HG03558 (cell line): ENCODE data around the gene TLE3.
"Not testable (repeated sequence)": the region's sequence is repeated elsewhere in the genome, so short reads cannot be mapped to it uniquely, and the experiment has no call there.

Experiments used
- ATAC-seq: cut with Tn5 transposase; IDR thresholded peaks from one replicate; pipeline ENCODE4 v1.9.1; 2021; ENCODE audit warnings: moderate number of reproducible peaks; ENCODE audit not compliant: unreplicated experiment; ENCODE audit errors: extremely low read depth

TLE3 gene

DNA sequence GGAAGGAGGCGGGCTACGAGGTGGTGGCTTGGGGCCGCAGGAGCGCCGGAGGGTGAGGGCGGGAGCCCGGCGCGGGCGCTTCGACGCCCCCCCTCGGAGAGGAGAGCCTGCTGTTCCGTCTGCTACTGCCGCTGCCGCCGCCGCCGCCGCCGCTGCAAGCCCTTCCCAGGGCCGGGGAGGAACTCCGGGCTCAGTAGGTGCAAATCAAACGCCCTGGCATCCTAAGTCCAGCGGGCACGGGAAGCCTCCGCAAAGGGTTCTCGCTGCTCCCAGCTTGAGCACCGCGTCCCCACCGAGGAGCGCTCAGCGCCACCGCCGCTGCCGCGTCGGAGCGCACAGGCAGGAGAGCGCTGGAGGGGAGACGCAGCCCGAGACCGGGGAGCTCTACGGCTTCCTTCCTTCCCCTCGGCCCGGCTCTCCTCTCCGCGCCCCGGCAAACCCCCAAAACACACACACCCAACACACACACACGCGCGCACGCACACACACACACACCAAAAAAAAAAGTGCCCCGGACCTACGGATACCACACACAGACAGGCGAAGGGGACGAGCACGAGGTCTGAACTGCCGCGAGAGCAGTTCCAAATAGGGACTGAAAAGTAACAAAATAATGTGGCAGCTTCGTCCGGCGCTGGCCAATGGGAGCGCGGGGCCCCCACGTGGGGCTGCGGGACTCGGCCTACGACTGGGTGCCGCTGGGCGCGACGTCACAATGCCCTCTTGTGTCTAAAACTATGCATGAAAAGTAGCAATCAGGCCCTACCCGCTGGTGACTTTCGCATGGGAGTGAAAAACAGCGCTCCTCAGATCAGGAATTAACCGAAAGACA is at the start of gene TLE3:
Gene TLE3 (minus strand): TSS at position 597 of the 832 bp plus-strand sequence. CDS start 1,119 bp downstream, outside the sequence.
- peak; percentile 50 for ATAC-seq

DNA sequence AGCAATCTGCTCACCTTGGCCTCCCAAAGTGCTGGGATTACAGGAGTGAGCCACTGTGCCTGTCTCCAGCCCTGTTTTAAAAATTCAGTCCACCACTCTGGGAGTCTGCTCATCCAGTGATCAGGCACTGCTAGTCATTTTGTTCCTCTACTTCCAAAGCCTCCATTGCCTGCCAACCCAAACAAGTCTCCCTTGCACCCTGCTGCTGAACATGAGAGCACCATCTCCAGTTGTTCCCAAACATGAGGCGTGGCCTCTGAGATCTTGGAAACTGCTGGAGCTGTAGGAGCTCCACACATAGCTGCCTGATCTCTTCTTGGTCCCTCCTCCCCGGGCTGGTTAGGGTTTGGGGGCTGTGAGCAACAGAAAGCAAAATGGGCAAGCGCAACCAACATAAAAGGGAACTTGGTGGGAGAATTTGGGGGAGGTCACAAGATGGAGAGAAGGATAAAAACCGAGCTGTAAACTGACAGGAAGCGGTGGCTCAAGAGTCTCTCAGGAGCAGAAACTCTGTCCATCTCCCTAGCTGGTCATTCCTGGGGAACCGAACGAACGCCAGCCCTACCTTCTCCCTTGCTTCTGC is 49.6 kb upstream of the TLE3 start:
- ATAC-seq, result no peak

DNA sequence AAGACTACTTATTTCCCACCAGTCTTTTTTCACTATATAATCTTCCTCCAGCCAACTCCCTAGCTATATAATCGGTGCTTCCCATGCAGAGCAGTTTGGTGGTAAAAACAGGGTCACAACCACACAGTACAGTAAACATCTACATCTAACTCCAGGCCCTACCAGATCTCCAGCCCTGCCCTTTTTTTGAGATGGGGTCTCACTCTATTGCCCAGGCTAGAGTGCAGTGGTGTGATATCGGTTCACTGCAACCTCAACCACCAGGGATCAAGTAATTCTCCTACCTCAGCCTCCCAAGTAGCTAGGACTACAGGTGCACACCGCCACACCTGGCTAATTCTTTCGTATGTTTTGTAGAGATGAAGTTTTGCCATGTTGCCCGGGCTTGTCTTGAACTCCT is 49.1 kb upstream of the TLE3 start:
- ATAC-seq, result no peak

DNA sequence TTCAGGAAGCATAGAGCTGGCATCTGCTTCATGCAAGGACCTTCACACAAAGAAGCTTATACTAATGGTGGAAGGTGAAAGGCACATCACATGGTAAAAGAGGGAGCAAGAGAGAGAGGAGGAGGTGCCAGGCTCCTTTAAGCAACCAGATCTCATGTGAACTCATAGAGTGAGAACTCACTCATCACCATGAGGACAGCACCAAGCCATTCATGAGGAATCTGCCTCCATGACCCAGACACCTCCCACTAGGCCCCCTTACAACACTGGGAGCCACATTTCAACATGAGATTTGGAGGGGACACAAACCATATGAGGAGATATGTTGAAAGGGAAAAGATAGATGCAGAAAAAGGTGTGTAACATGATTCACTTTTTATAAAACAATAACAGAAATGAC is 48.4 kb upstream of the TLE3 start:
- no peak for ATAC-seq

GRCh38 chr15:70145261-70145660 is 47.5 kb upstream of the TLE3 start:
- no peak for ATAC-seq

DNA sequence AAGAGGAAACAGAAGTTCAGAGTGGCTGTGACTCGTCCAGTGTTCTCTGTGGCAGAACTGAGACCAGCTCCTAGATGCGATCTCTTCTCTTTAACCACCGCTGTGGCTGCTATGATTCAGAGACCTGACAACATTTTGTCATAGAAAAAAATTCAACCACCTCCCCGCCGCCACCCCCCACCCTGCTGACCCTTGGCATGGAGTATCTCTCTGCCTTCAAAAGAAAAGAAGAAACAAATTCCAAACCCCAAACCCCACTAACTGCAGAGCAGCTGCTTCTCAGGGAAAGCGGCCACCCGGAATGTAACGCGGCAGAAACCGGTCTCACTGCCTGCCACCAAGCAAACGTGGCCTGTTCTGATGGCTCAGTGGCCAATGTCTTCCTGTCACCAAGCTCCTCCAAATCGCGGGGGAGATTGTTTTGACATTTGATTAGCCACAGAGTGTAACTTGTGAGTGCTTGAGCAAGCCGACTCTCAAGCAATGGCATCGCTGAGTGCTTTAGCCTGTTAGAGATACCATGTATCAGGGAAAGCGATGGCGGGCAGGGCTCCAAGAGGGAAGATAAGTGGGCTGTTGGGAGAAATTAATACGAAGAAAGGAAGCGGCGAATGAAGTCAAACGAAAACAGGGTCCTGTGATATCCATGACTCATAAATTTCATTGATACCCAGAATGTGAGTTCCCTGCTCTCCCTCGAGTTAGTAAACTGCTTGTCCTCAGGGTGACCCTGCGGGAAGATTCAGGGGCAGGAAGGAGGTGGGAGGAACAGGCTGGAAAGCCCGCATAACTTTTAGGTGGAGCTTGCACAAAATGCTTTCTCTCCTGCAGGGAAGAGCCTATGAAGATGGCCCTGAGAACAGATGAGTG is 44.8 kb upstream of the TLE3 start:
- ATAC-seq, result no peak

GRCh38 chr15:70142072-70142321 is 44.3 kb upstream of the TLE3 start:
- no peak for ATAC-seq

DNA sequence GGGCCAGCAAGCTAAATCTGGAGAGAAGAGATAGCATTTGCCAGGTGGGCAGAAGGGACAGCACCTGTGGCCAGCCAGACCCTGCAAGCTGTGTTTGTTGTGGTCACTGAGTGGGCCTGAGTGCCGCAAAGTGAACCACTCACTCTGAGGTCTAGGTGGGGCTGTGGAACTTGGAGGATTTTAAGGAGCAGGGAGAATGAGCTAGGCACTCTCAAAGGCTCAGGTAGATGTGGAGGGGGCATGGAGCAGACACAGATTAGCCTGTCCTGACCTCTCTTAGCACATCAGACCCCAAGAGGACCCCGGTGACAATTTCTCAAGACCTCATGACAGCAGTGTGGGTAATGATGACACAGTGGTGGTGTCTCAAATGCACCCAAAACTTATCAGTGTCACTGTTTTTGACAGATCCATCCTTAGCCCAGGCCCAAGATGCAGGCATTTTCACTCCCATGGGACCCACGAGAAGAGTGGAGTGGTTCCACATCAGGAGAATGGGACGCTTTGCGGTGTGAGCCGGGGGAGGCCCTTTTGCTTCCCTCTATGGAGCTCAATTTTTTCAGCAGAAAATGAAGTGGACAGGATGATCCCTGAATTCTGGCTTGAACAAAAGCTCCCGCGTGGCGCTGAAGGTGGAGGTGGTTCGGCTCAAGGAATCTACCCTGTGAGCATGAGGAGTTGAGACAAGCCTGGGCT is 43.8 kb upstream of the TLE3 start:
- ATAC-seq, result no peak

GRCh38 chr15:70140543-70141375 is 43.0 kb upstream of the TLE3 start:
- ATAC-seq, result no peak

GRCh38 chr15:70140025-70140542 is 42.4 kb upstream of the TLE3 start:
- no peak for ATAC-seq

DNA sequence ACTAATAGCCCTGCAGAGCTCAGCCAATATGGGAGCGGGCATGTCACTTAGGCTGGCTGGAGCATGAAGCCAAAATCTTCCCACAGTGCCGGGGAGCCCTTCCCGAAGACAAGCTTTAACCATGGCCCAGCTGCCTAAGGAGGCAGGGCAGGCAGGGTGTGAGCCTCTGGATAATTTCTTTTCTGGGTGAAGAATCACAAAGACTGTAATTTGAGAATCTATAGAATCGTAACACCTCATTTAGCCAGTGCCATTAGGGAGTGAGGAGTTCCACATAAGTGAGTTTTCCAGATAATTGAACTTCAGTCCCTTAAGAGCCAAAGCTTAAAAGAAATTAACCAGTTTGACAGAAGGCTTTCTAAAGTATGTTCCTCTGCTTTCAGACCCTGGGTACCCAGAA is 40.2 kb upstream of the TLE3 start:
- no peak for ATAC-seq

DNA sequence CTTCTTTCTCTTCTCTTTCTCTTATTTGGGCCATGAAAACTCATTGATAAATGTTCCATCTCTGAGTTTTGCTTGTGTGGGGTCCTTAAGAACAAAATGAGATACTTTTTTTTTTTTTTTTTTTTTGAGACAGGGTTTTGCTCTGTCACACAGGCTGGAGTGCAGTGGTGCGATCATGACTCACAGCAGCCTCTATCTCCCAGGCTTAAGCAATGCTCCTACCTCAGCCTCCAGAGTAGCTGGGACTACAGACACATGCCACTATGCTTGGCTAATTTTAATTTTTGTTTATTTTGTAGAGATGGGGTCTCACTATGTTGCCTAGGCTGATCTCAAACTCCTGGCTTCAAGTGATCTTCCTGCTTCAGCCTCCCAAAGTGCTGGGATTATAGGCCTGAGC is 39.3 kb upstream of the TLE3 start:
- not testable (repeated sequence) for ATAC-seq

DNA sequence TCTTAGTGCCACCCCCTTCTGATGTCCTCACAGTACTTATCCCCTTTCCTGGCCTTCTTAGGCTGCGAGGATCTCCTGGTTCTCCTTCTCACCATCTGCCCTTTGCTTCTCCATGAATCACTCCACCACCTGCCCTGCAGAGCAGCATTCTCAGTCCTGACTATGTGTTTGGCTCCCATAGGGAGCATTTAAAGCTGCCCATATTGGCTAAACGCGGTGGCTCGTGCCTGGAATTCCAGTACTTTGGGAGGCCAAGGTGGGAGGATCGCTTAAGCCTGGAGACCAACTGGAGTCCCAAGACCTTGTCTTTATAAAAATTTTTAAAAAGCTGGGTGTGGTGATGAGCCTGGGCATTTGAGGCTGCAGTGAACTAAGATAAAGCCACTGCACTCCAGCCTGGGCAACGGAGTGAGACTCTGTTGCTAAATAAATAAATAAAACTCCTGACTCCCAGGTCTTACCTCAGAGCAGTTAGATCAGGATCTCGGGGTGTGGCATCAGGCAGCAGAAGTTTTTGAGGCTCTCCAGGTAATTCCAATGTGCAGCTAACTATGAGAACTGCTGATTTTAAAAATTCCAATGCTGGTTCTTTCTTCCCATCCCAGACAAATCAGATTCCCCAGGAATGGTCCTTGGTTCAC is 36.2 kb upstream of the TLE3 start:
- no peak for ATAC-seq

DNA sequence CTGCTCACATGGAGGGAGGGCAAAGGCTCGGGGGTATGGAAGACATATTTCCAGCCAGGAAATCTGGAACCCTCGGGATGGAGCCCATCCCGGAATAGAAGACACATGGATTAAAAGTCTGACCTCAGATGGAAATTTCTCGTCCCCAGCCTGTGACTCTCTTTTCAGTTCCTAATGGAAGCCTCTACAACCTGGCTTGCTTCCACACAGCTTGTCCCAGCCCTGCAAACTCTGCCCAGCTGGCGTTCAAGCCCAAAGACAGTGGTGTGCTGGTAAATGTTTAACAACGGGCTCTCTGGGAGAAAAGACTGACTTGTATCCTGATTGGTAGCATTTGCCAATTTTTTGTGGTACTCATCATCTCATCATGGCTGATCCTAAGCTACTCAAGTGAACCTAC is 35.6 kb upstream of the TLE3 start:
- no peak for ATAC-seq

DNA sequence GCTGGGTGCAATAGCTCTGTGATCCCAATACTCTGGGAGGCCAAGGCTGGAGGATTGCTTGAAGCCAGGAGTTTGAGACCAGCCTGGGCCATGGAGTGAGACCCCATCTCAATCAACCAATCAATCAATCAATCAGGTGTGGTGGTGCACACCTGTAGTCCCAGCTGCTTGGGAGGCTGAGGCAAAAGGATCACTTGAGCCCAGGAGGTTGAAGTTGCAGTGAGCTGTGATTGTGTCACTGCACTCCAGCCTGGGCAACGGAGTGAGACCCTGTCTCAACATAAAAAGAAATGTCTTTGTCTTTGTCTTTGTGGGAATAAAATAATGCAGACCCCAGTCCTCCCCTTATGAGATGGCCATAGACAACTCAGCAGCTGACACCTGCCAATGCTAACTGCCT is 34.9 kb upstream of the TLE3 start:
- ATAC-seq, result no peak

DNA sequence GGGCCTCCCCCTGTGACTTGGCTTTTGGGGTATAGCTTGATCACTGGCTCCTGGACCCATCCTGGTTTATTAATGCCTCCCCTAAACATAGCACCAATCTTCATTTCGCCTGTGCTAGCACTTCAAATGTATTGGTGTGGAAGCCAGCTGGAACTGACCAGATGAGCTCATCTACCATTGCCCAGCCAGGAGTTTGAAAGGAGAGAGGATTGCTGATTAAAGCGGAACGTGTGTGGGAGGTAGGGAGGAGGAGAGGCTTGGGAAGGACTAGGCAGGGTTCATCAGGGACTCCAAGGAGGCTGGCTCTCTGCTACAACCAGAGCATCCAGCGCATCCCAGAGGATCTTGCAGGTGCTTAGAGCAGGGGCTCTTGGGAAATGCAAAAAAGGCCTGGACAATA is 34.4 kb upstream of the TLE3 start:
- ATAC-seq, result no peak

- ATAC-seq, result no peak
Measured at GRCh38 chr15:70128414-70129140, 30.9 kb upstream of the TLE3 start.

DNA sequence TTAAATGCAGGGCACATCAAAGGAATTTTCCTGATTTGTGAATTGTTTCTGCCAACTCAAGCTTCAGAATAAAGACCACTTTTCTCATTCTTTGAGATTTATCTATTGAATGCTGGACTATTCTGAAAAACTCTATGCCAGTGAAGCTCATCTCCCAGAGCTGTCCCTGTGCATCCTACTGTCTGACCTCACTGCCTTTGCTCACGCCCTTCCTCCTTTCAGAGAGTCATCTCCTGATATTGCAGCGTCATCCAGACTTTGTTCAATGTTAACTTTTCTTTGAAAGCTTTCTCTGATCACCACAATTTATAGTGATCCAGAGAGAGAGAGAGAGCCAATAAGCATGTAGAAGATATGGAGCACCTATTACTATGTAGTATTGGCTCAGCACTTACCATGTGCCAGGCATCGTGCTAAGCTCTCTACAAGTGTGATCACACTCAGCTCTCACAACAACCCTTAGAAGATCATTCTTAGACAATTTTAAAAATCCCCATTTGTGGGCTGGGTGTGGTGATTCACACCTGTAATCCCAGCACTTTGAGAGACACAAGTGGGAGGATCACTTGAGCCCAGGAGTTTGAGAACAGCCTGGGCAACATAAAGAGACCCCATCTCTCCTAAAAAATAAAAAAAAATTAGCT is 30.2 kb upstream of the TLE3 start:
- ATAC-seq, result no peak
